ENCODE results near the gene KLHL2. TPM values are rescaled to one million over a fixed set of nuclear protein-coding genes. Genes with fewer than 3 reads are reported as not detected.
"Not testable (repeated sequence)": the region's sequence is repeated elsewhere in the genome, so short reads cannot be mapped to it uniquely, and the experiment has no call there.

KLHL2 gene
- total RNA-seq, 1 donor from 2014 or later: 24.3 TPM

DNA sequence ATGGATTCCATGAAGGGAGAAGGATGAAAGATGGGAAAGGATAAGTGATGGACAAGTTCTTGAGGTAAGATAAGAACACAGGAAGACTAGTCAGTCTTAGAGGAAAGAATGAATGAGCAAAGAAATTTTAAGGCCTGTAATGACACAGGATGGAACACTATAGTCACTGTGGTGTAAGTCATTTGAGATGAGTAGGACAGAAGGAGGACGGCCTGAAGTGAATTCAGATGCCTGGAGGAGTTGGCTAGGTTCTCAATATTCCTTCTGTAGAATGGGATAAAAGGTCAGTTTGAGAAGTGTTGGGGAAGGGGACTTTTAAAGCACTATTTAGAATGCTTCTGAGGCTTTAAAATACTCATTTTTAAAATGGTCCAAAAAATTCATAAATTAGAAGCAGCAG lies 124.0 kb downstream of the KLHL2 start:
- no peak for DNase-seq

DNA sequence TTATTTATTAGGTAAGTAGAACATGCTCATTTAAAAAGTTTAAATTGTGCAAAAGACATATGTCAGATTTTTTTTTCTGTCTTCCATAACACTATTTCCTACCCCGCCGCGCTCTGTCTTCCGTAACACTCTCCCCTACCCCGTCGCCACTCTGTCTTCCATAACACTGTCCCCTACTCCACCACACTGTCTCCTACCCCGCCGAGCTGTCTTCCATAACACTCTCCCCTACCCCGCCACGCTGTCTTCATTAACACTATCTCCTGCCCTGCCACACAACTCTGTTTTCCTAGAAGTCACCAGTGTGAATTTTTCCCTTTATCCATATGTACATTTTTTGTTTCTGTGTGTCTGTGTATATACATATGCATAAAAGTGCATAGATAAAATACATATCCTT lies 124.5 kb downstream of the KLHL2 start:
- DNase-seq: no peak

DNA sequence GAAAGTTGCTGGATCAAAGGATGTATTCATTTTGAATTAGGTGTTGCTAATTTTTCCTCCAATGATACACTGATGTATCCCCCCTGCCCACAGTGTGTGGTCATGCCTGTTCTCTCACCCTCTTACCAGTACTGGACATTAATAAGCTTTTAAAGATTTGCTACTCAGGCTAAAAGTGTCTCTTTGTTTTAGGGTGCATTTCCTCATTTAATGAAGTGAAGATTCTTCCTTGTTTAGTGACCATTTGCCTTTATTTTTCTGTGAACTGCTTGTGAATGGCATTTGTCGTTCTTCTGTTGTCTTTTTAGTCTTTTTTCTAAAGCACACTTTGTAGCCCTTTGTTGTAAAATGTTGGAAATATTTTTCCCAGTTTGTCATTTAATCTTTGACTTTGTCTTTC lies 125.1 kb downstream of the KLHL2 start:
- DNase-seq: no peak

DNA sequence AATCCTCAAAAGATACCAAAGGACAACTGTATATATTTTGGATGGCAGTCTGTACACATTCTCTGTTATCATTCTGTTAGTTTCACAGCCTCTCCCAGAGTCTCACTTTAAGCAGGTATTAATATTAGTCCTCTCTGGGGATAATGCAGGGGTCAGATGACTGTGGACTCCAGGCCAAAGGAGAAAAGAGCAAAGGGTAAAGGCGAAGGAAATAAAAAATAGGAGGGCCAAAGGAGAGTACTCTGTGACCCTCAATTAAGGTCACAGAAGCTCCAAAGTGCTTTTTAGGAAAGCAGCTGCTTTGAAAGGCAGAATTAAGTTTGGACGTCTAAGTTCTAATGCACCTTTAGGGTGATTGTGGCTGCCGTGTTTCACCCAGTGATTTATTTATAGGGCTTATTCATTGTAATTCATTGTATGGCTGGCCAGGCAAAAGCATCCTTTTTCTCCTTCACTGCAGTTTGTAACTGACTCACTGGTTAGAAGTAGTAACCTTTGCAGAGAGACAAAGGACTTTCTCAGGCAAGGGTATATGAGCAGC lies 127.9 kb downstream of the KLHL2 start:
- no peak for DNase-seq

- no peak for DNase-seq
Measured at GRCh38 chr4:165336743-165337142, 129.4 kb downstream of the KLHL2 start.

- not testable (repeated sequence) for DNase-seq
Measured at GRCh38 chr4:165342340-165342739, 135.0 kb downstream of the KLHL2 start.

- no peak for DNase-seq
Measured at GRCh38 chr4:165343353-165344191, 136.2 kb downstream of the KLHL2 start.

DNA sequence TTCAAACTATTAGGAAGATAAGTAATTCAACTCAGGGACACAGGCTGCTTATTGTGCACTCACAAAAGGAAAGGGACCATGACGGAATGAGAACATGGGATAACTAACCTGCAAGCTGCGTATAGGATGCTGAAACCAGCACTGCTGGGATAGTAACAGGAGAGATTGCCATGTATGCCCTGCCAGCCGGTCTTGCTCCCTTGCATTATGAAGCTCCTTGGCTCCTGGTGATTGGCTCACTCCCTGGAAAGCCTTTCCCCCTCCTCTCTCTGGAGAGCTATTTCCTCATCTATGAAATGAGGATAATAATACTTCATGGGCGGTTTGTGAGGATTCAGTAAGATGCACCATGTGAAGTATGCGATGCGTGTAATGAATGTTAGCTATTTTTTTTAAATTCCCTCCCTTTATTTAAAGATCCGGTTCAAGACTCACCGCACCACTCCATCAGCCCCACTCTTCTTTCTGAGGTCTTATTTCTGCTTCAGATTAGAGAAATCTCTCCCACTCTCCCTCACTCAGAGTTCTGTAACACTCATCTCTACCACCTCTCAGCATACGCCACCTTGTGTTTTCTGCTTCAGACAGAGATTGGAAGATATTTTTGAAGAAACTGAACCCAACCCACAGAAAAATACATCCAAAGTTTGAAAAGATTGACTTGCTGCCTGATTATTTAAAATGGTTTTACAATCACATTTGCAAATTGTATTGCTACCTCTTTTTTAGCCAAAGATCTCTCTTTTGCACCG lies 138.5 kb downstream of the KLHL2 start:
- no peak for DNase-seq

DNA sequence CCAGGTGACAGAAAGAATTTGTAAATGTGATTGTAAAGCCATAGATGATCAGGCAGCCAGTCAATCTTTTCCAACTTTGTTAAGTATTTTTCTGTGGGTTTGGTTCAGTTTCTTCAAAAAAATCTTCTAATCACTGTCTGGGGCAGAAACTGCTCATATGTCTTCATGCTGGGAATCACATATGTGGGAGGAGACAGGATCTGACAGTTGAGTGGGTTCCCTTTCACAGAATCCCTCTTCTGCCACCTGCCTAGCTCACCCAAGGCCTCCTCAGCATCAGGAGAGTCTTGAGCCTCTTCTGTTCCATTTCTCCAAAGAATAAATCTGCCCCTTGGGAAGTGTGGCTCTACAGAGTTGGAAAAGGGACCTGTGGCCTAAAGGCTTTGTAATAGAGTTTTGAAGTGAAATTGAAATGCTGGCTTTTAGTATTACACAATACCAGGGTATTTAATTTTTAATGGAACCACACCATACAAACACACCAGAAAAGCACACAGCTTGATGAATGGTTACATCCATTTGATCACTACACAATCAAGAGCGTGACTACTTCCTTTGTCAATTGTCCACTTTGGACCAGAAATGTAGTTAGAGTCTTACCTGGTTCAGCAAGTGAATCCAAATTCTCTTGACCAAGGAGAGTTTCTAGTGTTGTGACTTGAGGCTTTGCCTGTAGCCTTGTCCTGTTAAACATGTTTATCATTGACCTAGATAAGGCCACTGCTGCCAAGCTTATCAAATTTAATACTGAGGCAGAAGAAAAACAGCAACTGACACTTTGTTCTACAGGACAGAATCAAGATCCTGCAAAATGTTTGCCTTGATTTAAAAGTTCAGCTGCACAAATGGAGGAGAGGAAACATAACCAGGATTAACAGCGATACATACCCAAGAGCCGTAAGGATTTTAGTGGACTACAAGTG lies 140.5 kb downstream of the KLHL2 start:
- DNase-seq: no peak

- DNase-seq: no peak
Measured at GRCh38 chr4:165351359-165352130, 144.2 kb downstream of the KLHL2 start.

DNA sequence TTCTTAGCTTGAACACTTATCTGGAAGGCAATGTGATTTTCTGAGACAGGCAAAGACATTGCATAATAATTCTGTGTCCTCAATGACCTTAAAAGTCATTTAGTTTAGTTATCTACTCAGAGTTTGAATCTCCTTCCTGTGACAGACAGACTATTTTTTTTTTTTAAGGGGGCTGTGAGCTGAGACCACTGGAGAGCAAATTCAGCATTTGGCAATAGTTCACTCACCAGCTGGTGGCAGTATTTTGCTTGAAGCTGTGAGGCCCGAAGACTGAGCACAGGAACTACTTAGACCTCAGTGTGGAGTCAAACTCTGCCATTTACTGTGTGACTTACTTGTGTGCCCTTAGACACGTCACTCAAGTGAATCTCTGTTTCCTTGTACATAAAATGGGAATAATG lies 148.5 kb downstream of the KLHL2 start:
- DNase-seq: peak; percentile 51

DNA sequence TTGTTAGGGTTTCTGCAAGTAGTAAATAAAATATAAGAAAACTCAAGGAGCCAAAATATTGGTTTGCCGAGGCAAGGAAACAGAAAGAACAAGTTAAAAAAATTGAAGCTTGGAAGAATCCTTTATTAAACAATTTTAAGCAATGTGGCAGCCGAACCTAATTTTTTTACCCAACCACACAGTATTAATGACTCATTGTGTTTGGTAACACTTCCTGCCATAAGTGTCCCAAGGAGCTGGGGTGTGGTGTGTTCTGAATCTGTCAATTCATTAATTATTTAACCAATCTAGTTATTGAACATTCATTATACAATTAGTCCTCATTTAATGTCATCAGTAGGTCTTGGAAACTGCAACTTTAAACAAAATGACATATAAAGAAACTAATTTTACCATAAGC lies 152.1 kb downstream of the KLHL2 start:
- no peak for DNase-seq

- DNase-seq: peak; percentile 65
Measured at GRCh38 chr4:165360041-165360695, 152.8 kb downstream of the KLHL2 start.

- peak; percentile 19 for DNase-seq
Measured at GRCh38 chr4:165360985-165361670, 153.8 kb downstream of the KLHL2 start.

DNA sequence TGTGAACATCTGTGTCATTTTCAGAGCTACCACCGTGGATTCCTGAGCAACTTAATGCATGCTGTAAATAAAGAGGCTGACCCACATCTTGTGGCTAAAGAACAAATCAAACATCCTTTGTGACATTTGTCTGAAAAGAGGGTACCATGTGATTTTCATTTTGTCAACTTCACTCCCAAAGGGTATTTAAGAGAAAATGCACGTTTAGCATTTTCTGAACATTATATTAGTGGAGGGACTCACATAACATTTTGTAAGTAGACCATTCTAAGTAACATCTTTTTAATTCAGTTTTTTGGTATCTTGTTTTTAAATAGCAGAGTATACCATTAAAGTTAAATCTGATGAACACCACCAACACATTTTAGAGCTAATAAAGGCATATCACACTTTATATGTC lies 154.4 kb downstream of the KLHL2 start:
- no peak for DNase-seq

GRCh38 chr4:165364452-165365080 lies 157.2 kb downstream of the KLHL2 start:
- no peak for DNase-seq

DNA sequence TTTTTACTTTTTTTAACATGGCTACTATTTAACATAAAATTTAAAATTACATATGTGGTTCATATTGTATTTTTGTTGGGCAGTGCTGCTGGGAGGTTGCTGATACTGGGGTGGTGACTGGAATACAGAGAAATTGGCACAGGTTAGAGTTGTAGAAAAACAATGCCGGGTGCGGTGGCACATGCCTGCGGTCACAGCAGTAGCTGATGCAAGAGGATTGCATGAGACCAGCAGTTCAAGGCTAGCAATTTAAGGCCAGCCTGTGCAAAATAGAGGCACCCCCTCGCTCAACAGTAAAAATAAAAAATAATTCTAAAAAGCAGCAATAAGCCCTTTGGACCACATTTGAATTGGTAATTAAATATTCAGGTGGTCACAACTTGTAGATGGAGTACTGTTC lies 159.7 kb downstream of the KLHL2 start:
- no peak for DNase-seq

- DNase-seq: no peak
Measured at GRCh38 chr4:165368114-165368513, 160.8 kb downstream of the KLHL2 start.

GRCh38 chr4:165368567-165368966 lies 161.2 kb downstream of the KLHL2 start:
- DNase-seq: no peak

DNA sequence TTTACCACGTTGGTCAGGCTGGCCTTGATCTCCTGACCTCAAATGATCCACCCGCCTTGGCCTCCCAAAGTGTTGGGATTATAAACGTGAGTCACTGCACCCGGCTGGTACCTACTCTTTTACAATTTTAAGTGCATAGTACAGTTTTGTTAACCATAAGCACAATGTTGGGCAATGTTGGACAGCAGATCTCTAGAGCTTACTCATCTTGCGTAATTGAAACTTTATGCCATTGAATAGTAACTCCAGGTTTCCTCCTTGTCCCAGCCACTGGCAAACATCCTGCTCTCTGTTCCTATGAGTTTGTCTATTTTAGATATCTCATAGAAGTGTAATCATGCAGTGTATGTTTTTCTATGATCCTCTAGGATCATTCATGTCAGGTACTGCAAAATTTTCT lies 162.2 kb downstream of the KLHL2 start:
- DNase-seq: no peak
